Endothelial cell (in vitro differentiated cells): ENCODE results near the gene KIF3A. TPM values are rescaled to one million over a fixed set of nuclear protein-coding genes. Genes with fewer than 3 reads are reported as not detected.

Source experiments
- DNase-seq: peaks from one replicate; pipeline ENCODE4 v3.0.0; 2021; ENCODE audit warnings: low spot score
- H3K27ac Mint-ChIP-seq: one replicate; pipeline ENCODE4 v1.8.0; 2021; ENCODE audit warnings: mixed read lengths, inconsistent platforms; ENCODE audit not compliant: unreplicated experiment
- H3K27me3 Mint-ChIP-seq: one replicate; pipeline ENCODE4 v1.8.0; 2021; ENCODE audit warnings: mild to moderate bottlenecking, moderate library complexity, mixed read lengths, inconsistent platforms; ENCODE audit not compliant: unreplicated experiment
- H3K36me3 Mint-ChIP-seq: one replicate; pipeline ENCODE4 v1.8.0; 2021; ENCODE audit warnings: mild to moderate bottlenecking, low read depth, mixed read lengths, inconsistent platforms; ENCODE audit not compliant: unreplicated experiment
- H3K4me1 Mint-ChIP-seq: one replicate; pipeline ENCODE4 v1.8.0; 2021; ENCODE audit warnings: mild to moderate bottlenecking, mixed read lengths, inconsistent platforms; ENCODE audit not compliant: unreplicated experiment
- H3K4me3 Mint-ChIP-seq: one replicate; pipeline ENCODE4 v1.8.0; 2021; ENCODE audit warnings: mild to moderate bottlenecking, mixed read lengths, inconsistent platforms; ENCODE audit not compliant: unreplicated experiment
- H3K9me3 Mint-ChIP-seq: one replicate; pipeline ENCODE4 v1.8.0; 2021; ENCODE audit warnings: mixed read lengths, inconsistent platforms; ENCODE audit not compliant: unreplicated experiment
- CTCF ChIP-seq: fragments of 200-600 bp; sonication (generic); IDR thresholded peaks from one replicate; pipeline ENCODE4 v1.5.0; 2021; ENCODE audit warnings: antibody characterized with exemption; ENCODE audit not compliant: unreplicated experiment
- total RNA-seq: library from RNA; stranded (reverse); fragmentation: NEBNext Ultra II Directional; extraction: Animal tissue kit (Norgen Biotek cat#: 25700); gene quantifications from one replicate; pipeline ENCODE4 v1.2.1, GENCODE V29; 2021; ENCODE audit not compliant: unreplicated experiment

The KIF3A gene
- total RNA-seq, 1 donor from 2014 or later = 11.5 TPM

GRCh38 chr5:132661231-132662003, 75.9 kb downstream of the KIF3A start:
- H3K27ac Mint-ChIP-seq = peak overlapping the region; percentile 11
- H3K4me1 Mint-ChIP-seq = no peaks in the 10 kb centered on the region
- no peaks in the 10 kb centered on the region for H3K36me3 Mint-ChIP-seq
- H3K27me3 Mint-ChIP-seq = peaks cover 12% of the 10 kb centered on the region
- no peak for TF ChIP-seq CTCF
- no peaks in the 10 kb centered on the region for H3K9me3 Mint-ChIP-seq
- no peak overlapping the region for H3K4me3 Mint-ChIP-seq
- no peak for DNase-seq

- H3K27ac Mint-ChIP-seq = no peak overlapping the region
- H3K27me3 Mint-ChIP-seq = peaks cover 13% of the 10 kb centered on the region
- H3K36me3 Mint-ChIP-seq = no peaks in the 10 kb centered on the region
- no peak overlapping the region for H3K4me3 Mint-ChIP-seq
- TF ChIP-seq CTCF = no peak
- no peak for DNase-seq
- no peaks in the 10 kb centered on the region for H3K4me1 Mint-ChIP-seq
- no peaks in the 10 kb centered on the region for H3K9me3 Mint-ChIP-seq
These were observed 77.5 kb downstream of the KIF3A start for GRCh38 chr5:132659598-132660493.

GRCh38 chr5:132658381-132659302, 78.7 kb downstream of the KIF3A start:
- H3K4me1 Mint-ChIP-seq = no peaks in the 10 kb centered on the region
- peaks cover 15% of the 10 kb centered on the region for H3K27me3 Mint-ChIP-seq
- DNase-seq = no peak
- H3K4me3 Mint-ChIP-seq = no peak overlapping the region
- no peaks in the 10 kb centered on the region for H3K9me3 Mint-ChIP-seq
- no peak for TF ChIP-seq CTCF
- H3K27ac Mint-ChIP-seq = no peak overlapping the region
- no peaks in the 10 kb centered on the region for H3K36me3 Mint-ChIP-seq

GRCh38 chr5:132657676-132658380, 79.5 kb downstream of the KIF3A start, which contains the start of gene IL13:
Gene IL13, plus strand, starts transcription at chr5:132658173. Its CDS starts 14 bp downstream, at chr5:132658187.
- DNase-seq = no peak
- no peaks in the 10 kb centered on the region for H3K4me1 Mint-ChIP-seq
- H3K27ac Mint-ChIP-seq = no peak within 1 kb of the TSS
- H3K27me3 Mint-ChIP-seq = peaks cover 15% of the 10 kb centered on the region
- no peaks in the 10 kb centered on the region for H3K9me3 Mint-ChIP-seq
- no peak within 1 kb of the TSS for H3K4me3 Mint-ChIP-seq
- no peak for TF ChIP-seq CTCF
- no peaks in the 10 kb centered on the region for H3K36me3 Mint-ChIP-seq
